ENCODE data around the gene SLC9C2. TPM values are rescaled to one million over a fixed set of nuclear protein-coding genes. Genes with fewer than 3 reads are reported as not detected.

Gene SLC9C2
- polyA plus RNA-seq, 1 of the 3 experiments (the other 2 are of a cell fraction): not detected

GRCh38 chr1:173477286-173478093, 125.4 kb downstream of the SLC9C2 start, which contains the start of gene PRDX6:
PRDX6 (plus strand) TSS chr1:173477335; CDS start chr1:173477398, 63 bp downstream.
- H3K9ac ChIP-seq: peak within 1 kb of the TSS; percentile 90
- H3K9me3 ChIP-seq: no peaks in the 10 kb centered on the region
- H3F3A ChIP-seq (replicated peaks; ENCODE audit: insufficient read depth): peaks cover 36% of the 10 kb centered on the region
- 1% methylated on average over 25 of the region's 69 CpGs for WGBS (ENCODE audit: low lambda C conversion rate)
- peak within 1 kb of the TSS; percentile 92 for H3K4me2 ChIP-seq
- H3K4me1 ChIP-seq (ENCODE audit: control insufficient read depth in 1 of 2, insufficient read depth in 2 of 2, low read depth in 1 of 2, low read length in 1 of 2): peaks cover 22 to 47% of the 10 kb centered on the region in 2 experiments; a peak in 3 of 4 replicates
- no peak for DNase-seq
- ChIA-PET CTCF (interaction anchor here (0.7 to 2.7 kb wide), 3 partner anchors 46 to 740 kb away, joined by 3 to 10 read pairs (median 4); no protein-coding TSS in a partner anchor), POLR2A (interaction anchor here (0.6 to 1.1 kb wide), 3 partner anchors 347 to 1521 kb away, joined by 3 to 4 read pairs (median 3); partner anchors contain the start of genes DARS2, GAS5 and ZBTB37)
- peaks cover 30 to 35% of the 10 kb centered on the region in 2 experiments for H3K36me3 ChIP-seq (replicated peaks in 1 of 2; ENCODE audit: control insufficient read depth in 1 of 2, insufficient read depth in 2 of 2, low read length in 1 of 2)
- no peaks in the 10 kb centered on the region for H3K9me2 ChIP-seq
- TF ChIP-seq CHD2 (IDR thresholded peaks at IDR 0.05; ENCODE audit: low read length, partially characterized antibody) (peak; percentile 28), TEAD4 (IDR thresholded peaks at IDR 0.05; ENCODE audit: borderline replicate concordance, insufficient read depth) (no peak), MAX (IDR thresholded peaks at IDR 0.05; ENCODE audit: low read depth) (peak; percentile 57), MXI1 (IDR thresholded peaks at IDR 0.05; ENCODE audit: low read depth, low read length) (peak; percentile 44; the same call in 1 of the 2 replicates), REST (IDR thresholded peaks at IDR 0.05; ENCODE audit: low read depth, low read length) (peak; percentile 32; the same call in 1 of the 2 replicates), POLR2AphosphoS5 (IDR thresholded peaks at IDR 0.05; ENCODE audit: low read depth, low read length) (peak; percentile 89), FOXM1 (IDR thresholded peaks at IDR 0.05; ENCODE audit: low read depth) (no peak), CTCF (IDR thresholded peaks at IDR 0.05) (peak; percentile 12; the same call in 1 of the 2 replicates), TAF1 (IDR thresholded peaks at IDR 0.05; ENCODE audit: borderline replicate concordance, low read depth, low read length) (peak; percentile 71), NFIC (IDR thresholded peaks at IDR 0.05; ENCODE audit: borderline replicate concordance) (0 out of 2 replicates have a peak, but pooled peaks have one; percentile 3), SMC3 (IDR thresholded peaks at IDR 0.05; ENCODE audit: low read depth, low read length) (no peak), YY1 (IDR thresholded peaks at IDR 0.05; ENCODE audit: low read depth) (0 out of 2 replicates have a peak, but pooled peaks have one; percentile 61), EZH2phosphoT487 (IDR thresholded peaks at IDR 0.05; ENCODE audit: borderline replicate concordance, low read depth) (no peak)
- peak within 1 kb of the TSS; percentile 81 to 99 for H3K4me3 ChIP-seq (ENCODE audit: low read depth in 2 of 2, low read length in 1 of 2)
- H2AFZ ChIP-seq (ENCODE audit: low read depth): peak within 1 kb of the TSS; percentile 85
- H3K27ac ChIP-seq (ENCODE audit: low read depth in 2 of 2, low read length in 1 of 2): peak within 1 kb of the TSS; percentile 89 to 95
- H4K20me1 ChIP-seq (ENCODE audit: insufficient read depth): peaks cover 8% of the 10 kb centered on the region; the same call in 1 of the 2 replicates
- H3K79me2 ChIP-seq (ENCODE audit: insufficient read depth): peaks cover 68% of the 10 kb centered on the region
- no peaks in the 10 kb centered on the region for H3K27me3 ChIP-seq (ENCODE audit: insufficient read depth)

Measured in SK-N-SH (cell line).